WI38 (cell line): Measurements from ENCODE around the gene CACNG4.

Experiments
- H3K4me3 ChIP-seq: 2 replicates; pipeline ENCODE4 v1.5.1; 2011; ENCODE audit warnings: low read depth, mild to moderate bottlenecking, control low read depth, low read length
- CTCF ChIP-seq: IDR thresholded peaks from 2 replicates; pipeline ENCODE4 v1.5.1; 2012; ENCODE audit warnings: low read depth, mild to moderate bottlenecking, control low read depth, low read length

CACNG4 gene

GRCh38 chr17:67067571-67068482, 103.3 kb downstream of the CACNG4 start:
- no peak overlapping the region for H3K4me3 ChIP-seq
- no peak for TF ChIP-seq CTCF

GRCh38 chr17:67068999-67069398, 104.5 kb downstream of the CACNG4 start:
- no peak for TF ChIP-seq CTCF
- H3K4me3 ChIP-seq = no peak overlapping the region

GRCh38 chr17:67069603-67070136, 105.2 kb downstream of the CACNG4 start:
- TF ChIP-seq CTCF = no peak
- no peak overlapping the region for H3K4me3 ChIP-seq

- H3K4me3 ChIP-seq = no peak overlapping the region
- no peak for TF ChIP-seq CTCF
These were observed 107.1 kb downstream of the CACNG4 start for GRCh38 chr17:67071595-67071994.

GRCh38 chr17:67072885-67073284, 108.4 kb downstream of the CACNG4 start:
- no peak for TF ChIP-seq CTCF
- H3K4me3 ChIP-seq = no peak overlapping the region

GRCh38 chr17:67074781-67075180, 110.3 kb downstream of the CACNG4 start:
- TF ChIP-seq CTCF = no peak
- H3K4me3 ChIP-seq = no peak overlapping the region

GRCh38 chr17:67076290-67076689, 111.8 kb downstream of the CACNG4 start:
- H3K4me3 ChIP-seq = no peak overlapping the region
- TF ChIP-seq CTCF = no peak
